Head of caudate nucleus (tissue), 42 donors: ENCODE results near the gene CHRNA4.
A peak's percentile ranks its signal among the peaks of the same experiment; 100 is the strongest.
"Not testable (repeated sequence)": the region's sequence is repeated elsewhere in the genome, so short reads cannot be mapped to it uniquely, and the experiment has no call there.

Experiments used
- DNase-seq, 42 donors: peaks; one replicate each; pipeline versions ENCODE4 v3.0.0 to v3.0.0-alpha.2; 2020 to 2021; ENCODE audit warnings: mixed read lengths in 7 of 42
- intact Hi-C: fragments of 100-400 bp; cut with DNase I; formaldehyde crosslinking; loops from one replicate; pipeline ENCODE4 v1.15.0; 2022

Gene CHRNA4

GRCh38 chr20:63381781-63382431, 20.8 kb upstream of the CHRNA4 start:
- DNase-seq: peak in 24 of 42 donors; percentile 19 to 72 (median 48)
- intact Hi-C loops: loop anchor here (5.0 kb wide), 1 partner anchor 75 kb away; no protein-coding TSS in a partner anchor

GRCh38 chr20:63380346-63380870, 19.3 kb upstream of the CHRNA4 start:
- intact Hi-C loops: loop anchor here (5.0 kb wide), 1 partner anchor 73 kb away; no protein-coding TSS in a partner anchor
- no peak for DNase-seq

GRCh38 chr20:63379872-63380271, 18.7 kb upstream of the CHRNA4 start:
- intact Hi-C loops: loop anchor here (5.0 kb wide), 1 partner anchor 73 kb away; no protein-coding TSS in a partner anchor

GRCh38 chr20:63379296-63379695, 18.1 kb upstream of the CHRNA4 start:
- intact Hi-C loops: no loop called here
- DNase-seq: no peak

More at GRCh38 chr20:63379872-63380271, 18.7 kb upstream of the CHRNA4 start:
- DNase-seq: not testable (repeated sequence)

GRCh38 chr20:63378626-63379025, 17.5 kb upstream of the CHRNA4 start:
- intact Hi-C loops: no loop called here
- DNase-seq: no peak

- DNase-seq: no peak
- intact Hi-C loops: no loop called here
Measured at GRCh38 chr20:63377951-63378381, 16.8 kb upstream of the CHRNA4 start.

- no peak for DNase-seq
- intact Hi-C loops: no loop called here
Measured at GRCh38 chr20:63377256-63377941, 16.2 kb upstream of the CHRNA4 start.

- no peak for DNase-seq
- intact Hi-C loops: no loop called here
Measured at GRCh38 chr20:63376283-63377250, 15.4 kb upstream of the CHRNA4 start.

GRCh38 chr20:63375438-63375837, 14.3 kb upstream of the CHRNA4 start:
- intact Hi-C loops: no loop called here
- DNase-seq: no peak

GRCh38 chr20:63374504-63374903, 13.4 kb upstream of the CHRNA4 start:
- intact Hi-C loops: no loop called here
- DNase-seq: no peak

GRCh38 chr20:63373996-63374395, 12.8 kb upstream of the CHRNA4 start:
- intact Hi-C loops: no loop called here
- no peak for DNase-seq

GRCh38 chr20:63372971-63373885, 12.1 kb upstream of the CHRNA4 start:
- intact Hi-C loops: no loop called here

GRCh38 chr20:63371291-63371865, 10.2 kb upstream of the CHRNA4 start:
- intact Hi-C loops: no loop called here
- DNase-seq: no peak

More at GRCh38 chr20:63372971-63373885, 12.1 kb upstream of the CHRNA4 start:
- DNase-seq: no peak

- no peak for DNase-seq
- intact Hi-C loops: no loop called here
Measured at GRCh38 chr20:63370618-63371187, 9.6 kb upstream of the CHRNA4 start.

GRCh38 chr20:63369724-63370617, 8.8 kb upstream of the CHRNA4 start:
- intact Hi-C loops: no loop called here

GRCh38 chr20:63369024-63369530, 7.9 kb upstream of the CHRNA4 start:
- intact Hi-C loops: no loop called here
- DNase-seq: no peak

More at GRCh38 chr20:63369724-63370617, 8.8 kb upstream of the CHRNA4 start:
- DNase-seq: no peak
